ENCODE measurements around the gene GPANK1. TPM values are rescaled to one million over a fixed set of nuclear protein-coding genes. Genes with fewer than 3 reads are reported as not detected.

Gene GPANK1
- total RNA-seq, 2 experiments from 2014 or later, result 29.0 to 34.7 TPM

- ChIA-PET CTCF (interaction anchor here (0.7 to 2.3 kb wide), 12 partner anchors 12 to 75 kb away, joined by 3 to 12 read pairs (median 4); partner anchors contain the start of genes ATP6V1G2 and NFKBIL1), POLR2A (interaction anchor here (1.0 to 3.6 kb wide), 9 partner anchors 13 to 208 kb away, joined by 3 to 29 read pairs (median 6); partner anchors contain the start of genes BAG6, C6orf47, CSNK2B and DDX39B)
- Mint-ChIP-seq H3K27ac (peak overlapping the region; percentile 95), H3K27me3 (ENCODE audit: low read depth) (no peaks in the 10 kb centered on the region), H3K4me3 (peak overlapping the region; percentile 93), H3K9me3 (ENCODE audit: insufficient read depth) (no peaks in the 10 kb centered on the region), H3K4me1 (ENCODE audit: low read depth) (peaks cover 33% of the 10 kb centered on the region), H3K36me3 (ENCODE audit: low read depth) (peaks cover 65% of the 10 kb centered on the region)
- ATAC-seq (no peak), DNase-seq (no peak)
Observed at GRCh38 chr6:31621991-31622390, 42.8 kb downstream of the GPANK1 start.

DNA sequence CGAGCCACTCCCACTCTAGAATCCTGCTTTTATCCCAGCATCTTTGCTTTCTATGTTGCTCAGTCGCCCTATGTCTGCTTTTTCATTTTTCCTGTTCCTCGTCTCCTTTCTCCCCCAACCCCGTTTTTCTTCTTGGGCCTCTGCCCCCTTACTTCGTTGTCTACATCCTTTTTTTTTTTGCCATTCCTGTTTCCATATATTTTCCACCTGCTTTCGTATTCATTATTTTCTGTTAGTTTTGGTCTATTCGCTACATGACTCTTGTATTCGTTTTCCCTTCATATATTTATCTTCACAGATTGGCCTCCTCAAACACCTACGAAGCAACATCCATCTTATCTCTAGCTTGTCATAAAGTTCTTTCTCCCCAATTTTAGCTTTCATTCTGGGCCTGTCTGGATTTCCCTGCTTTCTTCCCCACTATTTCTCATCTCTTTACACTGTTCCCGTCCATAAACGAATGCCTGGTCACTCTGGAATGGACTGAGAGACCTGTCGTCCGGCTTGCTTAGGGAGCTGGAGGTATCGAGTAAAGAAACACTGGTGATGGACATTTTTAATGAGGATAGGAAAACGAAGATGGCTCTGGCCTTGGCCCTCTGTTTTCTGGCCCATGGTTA, 43.4 kb downstream of the GPANK1 start:
- DNase-seq, result no peak
- no peaks in the 10 kb centered on the region for H3K27me3 Mint-ChIP-seq (ENCODE audit: low read depth)
- H3K27ac Mint-ChIP-seq, result peak overlapping the region; percentile 95
- H3K9me3 Mint-ChIP-seq (ENCODE audit: insufficient read depth), result no peaks in the 10 kb centered on the region
- H3K4me1 Mint-ChIP-seq (ENCODE audit: low read depth), result peaks cover 38% of the 10 kb centered on the region
- peaks cover 67% of the 10 kb centered on the region for H3K36me3 Mint-ChIP-seq (ENCODE audit: low read depth)
- H3K4me3 Mint-ChIP-seq, result peak overlapping the region; percentile 93
- ChIA-PET CTCF (interaction anchor here (0.9 to 2.3 kb wide), 9 partner anchors 12 to 75 kb away, joined by 3 to 12 read pairs (median 4); partner anchors contain the start of genes ATP6V1G2 and NFKBIL1), POLR2A (interaction anchor here (1.0 to 3.6 kb wide), 6 partner anchors 17 to 209 kb away, joined by 3 to 29 read pairs (median 8); partner anchors contain the start of genes BAG6, CSNK2B, DDX39B and GPANK1)
- no peak for ATAC-seq

GRCh38 chr6:31620586-31621319, 44.0 kb downstream of the GPANK1 start, which contains the start of gene PRRC2A:
Gene PRRC2A, plus strand, starts transcription at chr6:31620715. Its CDS starts 2,075 bp downstream, at chr6:31622790.
- ChIA-PET CTCF (interaction anchor here (0.6 to 12.5 kb wide), 7 partner anchors 13 to 118 kb away, joined by 3 to 130 read pairs (median 3); partner anchors contain the start of genes ATP6V1G2, NCR3 and NFKBIL1), POLR2A (interaction anchor here (0.6 to 3.6 kb wide), 10 partner anchors 31 to 212 kb away, joined by 3 to 29 read pairs (median 4); partner anchors contain the start of genes BAG6, CSNK2B, GPANK1 and LTB)
- DNase-seq (peak; percentile 83), ATAC-seq (no peak)
- Mint-ChIP-seq H3K9me3 (ENCODE audit: insufficient read depth) (no peaks in the 10 kb centered on the region), H3K27me3 (ENCODE audit: low read depth) (no peaks in the 10 kb centered on the region), H3K4me1 (ENCODE audit: low read depth) (peaks cover 45% of the 10 kb centered on the region), H3K4me3 (peak within 1 kb of the TSS; percentile 93), H3K27ac (peak within 1 kb of the TSS; percentile 95), H3K36me3 (ENCODE audit: low read depth) (peaks cover 67% of the 10 kb centered on the region)

DNA sequence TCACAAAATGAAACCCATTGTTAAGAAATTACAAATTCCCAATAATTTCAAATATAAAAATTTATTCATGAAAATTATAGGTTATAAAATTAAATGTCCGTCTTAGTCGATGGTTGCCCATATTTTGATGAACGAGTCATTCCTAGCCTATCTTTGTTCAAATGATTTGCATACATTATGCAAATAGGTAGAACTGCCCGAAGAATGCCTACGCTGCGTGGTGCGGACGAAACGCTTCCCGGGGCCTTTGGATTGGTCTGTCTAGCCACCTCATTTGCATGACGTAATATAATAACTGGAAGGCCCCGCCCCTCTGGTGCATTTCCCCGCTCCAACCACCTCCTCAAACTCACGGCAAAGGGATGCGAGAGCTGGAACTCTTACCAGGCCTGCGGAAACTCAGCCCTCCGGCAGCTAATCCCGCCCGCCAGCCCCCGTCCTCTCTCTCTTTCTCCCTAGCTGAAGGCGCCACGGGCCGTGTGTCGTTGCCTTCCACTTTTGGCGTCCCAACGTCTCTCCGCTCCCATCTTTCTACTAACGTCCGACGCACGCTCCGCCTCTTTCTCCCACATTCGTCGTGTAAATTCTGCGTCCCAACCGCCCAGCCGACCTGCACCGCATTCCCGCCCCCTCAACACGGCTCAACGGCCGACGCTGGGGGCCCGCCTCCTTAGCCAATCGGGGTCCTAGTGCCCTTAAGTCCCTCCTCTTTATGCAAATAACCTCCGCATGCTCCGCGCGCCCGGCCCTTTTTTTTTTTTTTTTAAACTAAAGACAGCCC, 44.8 kb downstream of the GPANK1 start:
- peak overlapping the region; percentile 93 for H3K4me3 Mint-ChIP-seq
- DNase-seq (peak; percentile 99), ATAC-seq (peak; percentile 89)
- H3K27me3 Mint-ChIP-seq (ENCODE audit: low read depth), result no peaks in the 10 kb centered on the region
- H3K4me1 Mint-ChIP-seq (ENCODE audit: low read depth), result peaks cover 53% of the 10 kb centered on the region
- peak overlapping the region; percentile 95 for H3K27ac Mint-ChIP-seq
- no peaks in the 10 kb centered on the region for H3K9me3 Mint-ChIP-seq (ENCODE audit: insufficient read depth)
- peaks cover 59% of the 10 kb centered on the region for H3K36me3 Mint-ChIP-seq (ENCODE audit: low read depth)
- CTCF ChIA-PET, result interaction anchor here (0.6 to 12.5 kb wide), 2 partner anchors 24 to 119 kb away, joined by 3 to 130 read pairs; partner anchors contain the start of gene NCR3
- POLR2A ChIA-PET, result interaction anchor here (0.6 to 3.6 kb wide), 10 partner anchors 18 to 213 kb away, joined by 3 to 29 read pairs (median 4); partner anchors contain the start of genes BAG6, CSNK2B, GPANK1 and LTB

DNA sequence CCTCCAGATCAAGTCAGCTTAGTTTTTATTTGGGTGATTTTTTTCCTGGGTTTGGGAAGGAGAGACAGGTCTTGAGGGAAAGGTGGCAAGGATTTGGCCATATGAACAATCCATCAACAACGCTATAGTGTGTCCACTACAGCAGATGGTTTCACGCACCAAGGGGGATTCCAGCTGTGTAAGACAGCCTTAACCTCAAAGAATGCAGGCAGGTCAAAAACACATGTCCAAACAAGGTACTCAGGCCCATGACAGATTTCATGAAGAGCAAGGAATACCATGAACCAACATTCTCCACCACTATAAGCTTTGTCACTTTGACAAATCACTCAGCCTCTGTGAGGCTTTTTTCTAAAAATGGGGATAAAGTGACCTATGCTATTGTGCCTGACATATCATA, 47.8 kb downstream of the GPANK1 start:
- H3K27ac Mint-ChIP-seq, result peak overlapping the region; percentile 96
- DNase-seq (no peak), ATAC-seq (no peak)
- ChIA-PET CTCF (interaction anchor here (0.7 to 12.5 kb wide), 9 partner anchors 21 to 158 kb away, joined by 3 to 130 read pairs (median 4); partner anchors contain the start of genes ATP6V1G2, DDX39B and NCR3), POLR2A (interaction anchor here (0.6 to 2.8 kb wide), 4 partner anchors 34 to 120 kb away, joined by 3 to 17 read pairs (median 8); partner anchors contain the start of genes CSNK2B, DDX39B and GPANK1)
- H3K9me3 Mint-ChIP-seq (ENCODE audit: insufficient read depth), result no peaks in the 10 kb centered on the region
- H3K27me3 Mint-ChIP-seq (ENCODE audit: low read depth), result no peaks in the 10 kb centered on the region
- H3K4me1 Mint-ChIP-seq (ENCODE audit: low read depth), result peaks cover 50% of the 10 kb centered on the region
- H3K4me3 Mint-ChIP-seq, result peak overlapping the region; percentile 94
- peaks cover 35% of the 10 kb centered on the region for H3K36me3 Mint-ChIP-seq (ENCODE audit: low read depth)

GRCh38 chr6:31615748-31616147, 49.0 kb downstream of the GPANK1 start:
- Mint-ChIP-seq H3K27me3 (ENCODE audit: low read depth) (no peaks in the 10 kb centered on the region), H3K27ac (peak overlapping the region; percentile 96), H3K9me3 (ENCODE audit: insufficient read depth) (no peaks in the 10 kb centered on the region), H3K36me3 (ENCODE audit: low read depth) (peaks cover 25% of the 10 kb centered on the region), H3K4me3 (peak overlapping the region; percentile 94), H3K4me1 (ENCODE audit: low read depth) (peaks cover 45% of the 10 kb centered on the region)
- CTCF ChIA-PET, result interaction anchor here (1.0 to 12.5 kb wide), 8 partner anchors 20 to 123 kb away, joined by 4 to 130 read pairs (median 8); partner anchors contain the start of genes ATP6V1G2, DDX39B and NCR3
- peak; percentile 59 for DNase-seq
- POLR2A ChIA-PET, result interaction anchor here (0.6 to 2.8 kb wide), 6 partner anchors 17 to 74 kb away, joined by 3 to 17 read pairs (median 3); partner anchors contain the start of genes ATP6V1G2, CSNK2B, DDX39B and GPANK1
- no peak for ATAC-seq

DNA sequence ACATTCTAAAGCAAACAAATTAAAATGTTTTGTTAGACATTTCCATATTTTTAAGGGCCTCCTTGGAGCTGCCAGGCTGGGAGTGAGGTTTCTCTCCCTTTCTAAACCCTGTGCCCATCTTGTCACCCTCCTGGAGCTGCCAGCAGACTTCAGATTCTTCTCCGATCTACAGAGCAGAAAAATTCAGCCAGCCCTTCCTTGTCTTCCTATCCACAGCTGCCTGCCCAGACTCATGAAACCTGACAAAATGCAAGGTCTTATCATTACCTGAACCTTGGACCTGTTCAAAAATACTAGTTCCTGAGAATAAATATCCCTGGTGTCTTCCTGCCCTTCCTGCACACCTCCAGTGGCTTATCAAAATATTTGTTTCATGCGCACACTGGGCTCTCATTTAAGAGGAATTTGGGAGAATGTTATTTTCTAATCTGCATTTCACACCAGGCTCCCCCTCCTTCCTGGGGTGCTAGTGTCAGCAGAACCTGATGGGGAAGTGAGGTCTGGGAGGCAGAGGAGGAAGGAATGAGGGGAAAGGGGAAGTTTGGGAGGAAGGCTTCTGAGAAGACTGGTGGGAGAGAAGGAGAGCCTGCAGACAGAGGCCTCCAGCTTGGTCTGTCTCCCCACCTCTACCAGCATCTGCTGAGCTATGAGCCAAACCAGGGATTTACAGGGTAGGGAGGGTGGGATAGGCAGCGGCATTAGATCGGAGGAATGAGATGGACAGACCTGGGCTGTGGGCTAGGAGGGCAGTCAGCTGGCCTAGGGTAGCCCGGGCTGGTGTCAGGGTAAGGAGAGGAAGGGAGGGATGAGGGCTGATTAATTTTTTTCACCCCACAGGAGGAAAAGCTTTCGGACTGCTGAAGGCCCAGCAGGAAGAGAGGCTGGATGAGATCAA, 49.9 kb downstream of the GPANK1 start, which contains the start of gene AIF1:
TSS of gene AIF1 (plus strand) at position 551 of the 895 bp plus-strand sequence. CDS start at position 647, 96 bp downstream.
- H3K27ac Mint-ChIP-seq, result peak within 1 kb of the TSS; percentile 96
- peak within 1 kb of the TSS; percentile 94 for H3K4me3 Mint-ChIP-seq
- ATAC-seq (no peak), DNase-seq (no peak)
- no peaks in the 10 kb centered on the region for H3K9me3 Mint-ChIP-seq (ENCODE audit: insufficient read depth)
- ChIA-PET POLR2A (interaction anchor here (0.6 to 2.8 kb wide), 7 partner anchors 16 to 74 kb away, joined by 3 to 17 read pairs (median 3); partner anchors contain the start of genes ATP6V1G2, CSNK2B, DDX39B and GPANK1), CTCF (interaction anchor here (1.0 to 12.5 kb wide), 7 partner anchors 19 to 122 kb away, joined by 4 to 130 read pairs (median 10); partner anchors contain the start of genes DDX39B and NCR3)
- no peaks in the 10 kb centered on the region for H3K27me3 Mint-ChIP-seq (ENCODE audit: low read depth)
- H3K36me3 Mint-ChIP-seq (ENCODE audit: low read depth), result peaks cover 25% of the 10 kb centered on the region
- H3K4me1 Mint-ChIP-seq (ENCODE audit: low read depth), result peaks cover 45% of the 10 kb centered on the region

GRCh38 chr6:31614075-31614619, 50.6 kb downstream of the GPANK1 start:
- H3K27ac Mint-ChIP-seq, result peak overlapping the region; percentile 34
- peaks cover 42% of the 10 kb centered on the region for H3K4me1 Mint-ChIP-seq (ENCODE audit: low read depth)
- no peaks in the 10 kb centered on the region for H3K27me3 Mint-ChIP-seq (ENCODE audit: low read depth)
- no peaks in the 10 kb centered on the region for H3K9me3 Mint-ChIP-seq (ENCODE audit: insufficient read depth)
- no peak for DNase-seq
- H3K4me3 Mint-ChIP-seq, result peak overlapping the region; percentile 29
- ChIA-PET CTCF (interaction anchor here (1.0 to 12.5 kb wide), 3 partner anchors 18 to 63 kb away, joined by 3 to 130 read pairs (median 5); partner anchors contain the start of gene NCR3), POLR2A (interaction anchor here (0.6 to 0.7 kb wide), 2 partner anchors 40 to 73 kb away, joined by 3 to 5 read pairs; no protein-coding TSS in a partner anchor)
- peaks cover 21% of the 10 kb centered on the region for H3K36me3 Mint-ChIP-seq (ENCODE audit: low read depth)
- ATAC-seq, result no peak

Data from activated CD8-positive, alpha-beta T cell treated with anti-CD3 and anti-CD28 coated beads, Interleukin-2, amount 10 ng/mL, durations not matched to agents 7 days and 5 days (primary cell).